Measurements from ENCODE around the gene SLC23A3.

The SLC23A3 gene

GRCh38 chr2:219177552-219178376 lies 7.9 kb upstream of the SLC23A3 start, which contains the start of gene RETREG2:
Gene RETREG2, plus strand, starts transcription at chr2:219178275. Its CDS starts 78 bp downstream, at chr2:219178353.
- Histone ChIP-seq H3K9ac (ENCODE audit: low read length) (peak within 1 kb of the TSS; percentile 91), H3K4me1 (ENCODE audit: control insufficient read depth, insufficient read depth, low read length) (peaks cover 14% of the 10 kb centered on the region), H3K4me3 (ENCODE audit: low read length) (peak within 1 kb of the TSS; percentile 97), H3K36me3 (ENCODE audit: control insufficient read depth, insufficient read depth, low read length) (peaks cover 37% of the 10 kb centered on the region), H3K27me3 (ENCODE audit: control insufficient read depth, insufficient read depth, low read length) (no peaks in the 10 kb centered on the region), H3K27ac (ENCODE audit: low read depth, low read length) (peak within 1 kb of the TSS; percentile 98)

- H3K27ac ChIP-seq (ENCODE audit: low read depth, low read length): peak within 1 kb of the TSS; percentile 98
- peaks cover 30% of the 10 kb centered on the region for H3K36me3 ChIP-seq (ENCODE audit: control insufficient read depth, insufficient read depth, low read length)
- H3K9ac ChIP-seq (ENCODE audit: low read length): peak within 1 kb of the TSS; percentile 91
- H3K4me1 ChIP-seq (ENCODE audit: control insufficient read depth, insufficient read depth, low read length): peaks cover 14% of the 10 kb centered on the region
- H3K4me3 ChIP-seq (ENCODE audit: low read length): peak within 1 kb of the TSS; percentile 85
- H3K27me3 ChIP-seq (ENCODE audit: control insufficient read depth, insufficient read depth, low read length): no peaks in the 10 kb centered on the region
These were observed 7.2 kb upstream of the SLC23A3 start, which contains the start of gene CNPPD1 for GRCh38 chr2:219176818-219177551. Gene CNPPD1, minus strand, starts transcription at chr2:219176925. Its CDS starts 97 bp downstream, at chr2:219176828.

- Histone ChIP-seq H3K27me3 (ENCODE audit: control insufficient read depth, insufficient read depth, low read length) (no peaks in the 10 kb centered on the region), H3K36me3 (ENCODE audit: control insufficient read depth, insufficient read depth, low read length) (peaks cover 24% of the 10 kb centered on the region), H3K4me3 (ENCODE audit: low read length) (peak overlapping the region; percentile 85), H3K4me1 (ENCODE audit: control insufficient read depth, insufficient read depth, low read length) (peaks cover 14% of the 10 kb centered on the region), H3K9ac (ENCODE audit: low read length) (peak overlapping the region; percentile 67), H3K27ac (ENCODE audit: low read depth, low read length) (peak overlapping the region; percentile 98)
These were observed 6.3 kb upstream of the SLC23A3 start for GRCh38 chr2:219175928-219176817.

- Histone ChIP-seq H3K27ac (ENCODE audit: low read depth, low read length) (no peak overlapping the region), H3K4me1 (ENCODE audit: control insufficient read depth, insufficient read depth, low read length) (peaks cover 17% of the 10 kb centered on the region), H3K9ac (ENCODE audit: low read length) (no peak overlapping the region), H3K4me3 (ENCODE audit: low read length) (peak overlapping the region; percentile 85), H3K27me3 (ENCODE audit: control insufficient read depth, insufficient read depth, low read length) (no peaks in the 10 kb centered on the region), H3K36me3 (ENCODE audit: control insufficient read depth, insufficient read depth, low read length) (peaks cover 17% of the 10 kb centered on the region)
These were observed 5.7 kb upstream of the SLC23A3 start for GRCh38 chr2:219175486-219175885.

GRCh38 chr2:219174801-219175200 lies 5.0 kb upstream of the SLC23A3 start:
- H3K27me3 ChIP-seq (ENCODE audit: control insufficient read depth, insufficient read depth, low read length): no peaks in the 10 kb centered on the region
- H3K27ac ChIP-seq (ENCODE audit: low read depth, low read length): no peak overlapping the region
- peaks cover 17% of the 10 kb centered on the region for H3K4me1 ChIP-seq (ENCODE audit: control insufficient read depth, insufficient read depth, low read length)
- no peak overlapping the region for H3K4me3 ChIP-seq (ENCODE audit: low read length)
- peaks cover 12% of the 10 kb centered on the region for H3K36me3 ChIP-seq (ENCODE audit: control insufficient read depth, insufficient read depth, low read length)
- H3K9ac ChIP-seq (ENCODE audit: low read length): no peak overlapping the region

DNA sequence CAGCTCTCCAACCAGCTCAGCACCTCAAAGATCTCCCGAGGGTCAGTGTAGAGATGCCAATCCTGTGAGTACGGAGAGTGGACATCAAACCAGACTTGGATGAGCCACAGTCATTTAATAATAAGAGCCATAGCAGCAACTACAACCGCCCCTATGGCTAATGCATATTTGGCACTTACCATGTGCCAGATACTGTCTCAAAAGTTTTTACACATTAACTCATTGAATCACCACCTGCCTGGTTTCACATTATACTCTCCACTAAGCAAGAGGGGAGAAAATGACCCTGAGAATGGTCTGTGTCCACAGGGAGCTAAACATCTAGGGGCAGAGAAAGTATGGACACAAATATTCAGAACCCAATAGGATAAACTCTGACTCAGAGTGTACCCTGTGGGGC lies 4.3 kb upstream of the SLC23A3 start:
- Histone ChIP-seq H3K9ac (ENCODE audit: low read length) (no peak overlapping the region), H3K4me1 (ENCODE audit: control insufficient read depth, insufficient read depth, low read length) (peaks cover 17% of the 10 kb centered on the region), H3K36me3 (ENCODE audit: control insufficient read depth, insufficient read depth, low read length) (peaks cover 12% of the 10 kb centered on the region), H3K4me3 (ENCODE audit: low read length) (no peak overlapping the region), H3K27me3 (ENCODE audit: control insufficient read depth, insufficient read depth, low read length) (no peaks in the 10 kb centered on the region), H3K27ac (ENCODE audit: low read depth, low read length) (no peak overlapping the region)

- H3K9ac ChIP-seq (ENCODE audit: low read length): no peak overlapping the region
- H3K27ac ChIP-seq (ENCODE audit: low read depth, low read length): no peak overlapping the region
These were observed 3.3 kb upstream of the SLC23A3 start for GRCh38 chr2:219173176-219173575.

DNA sequence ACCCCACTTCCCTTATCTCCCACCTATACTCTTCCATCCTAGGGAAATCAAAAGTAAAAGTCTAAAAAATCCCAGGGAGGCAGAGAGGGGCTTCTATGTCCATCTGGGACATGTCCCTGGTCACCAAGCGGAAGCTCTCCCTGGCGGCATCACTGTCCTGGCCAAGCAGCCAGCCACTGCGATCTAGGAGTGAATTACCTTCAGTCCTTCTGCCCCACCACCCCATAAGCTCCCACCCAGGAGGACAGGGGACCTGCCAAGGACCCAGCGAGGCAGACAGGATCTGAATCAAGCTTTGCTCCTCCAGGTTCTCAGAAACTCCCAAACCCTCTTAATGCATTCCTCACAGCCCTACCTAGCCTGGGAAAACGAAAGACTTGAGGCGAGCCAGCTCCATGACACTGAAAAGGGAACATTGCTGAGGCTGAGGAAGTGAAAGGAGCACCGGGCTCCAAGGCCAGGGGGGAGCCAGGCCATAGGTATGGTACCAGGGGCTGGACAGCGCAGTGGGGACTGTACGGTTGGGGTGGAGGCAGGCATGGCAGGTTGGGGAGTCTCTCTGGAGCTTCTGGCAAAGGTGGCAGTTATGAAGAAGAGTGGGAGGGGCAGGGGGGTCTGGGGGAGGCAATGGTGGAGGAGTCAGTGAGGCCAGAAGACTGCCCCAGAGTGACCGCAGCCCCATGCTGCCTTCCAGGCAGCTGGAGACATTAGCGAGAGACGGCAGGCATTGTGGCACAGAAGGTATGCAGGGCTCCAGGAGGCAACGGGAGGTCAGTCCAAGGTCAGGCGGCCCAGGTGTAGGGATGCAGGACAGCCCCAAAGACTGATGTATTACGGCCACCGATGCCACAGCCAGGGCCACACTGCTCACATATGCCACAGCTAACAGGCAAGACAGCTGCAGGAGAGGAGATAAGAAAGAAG lies 2.7 kb upstream of the SLC23A3 start:
- H3K4me3 ChIP-seq (ENCODE audit: low read length): no peak overlapping the region
- H3K4me1 ChIP-seq (ENCODE audit: control insufficient read depth, insufficient read depth, low read length): peaks cover 11% of the 10 kb centered on the region
- peaks cover 12% of the 10 kb centered on the region for H3K36me3 ChIP-seq (ENCODE audit: control insufficient read depth, insufficient read depth, low read length)
- H3K9ac ChIP-seq (ENCODE audit: low read length): no peak overlapping the region
- no peak overlapping the region for H3K27ac ChIP-seq (ENCODE audit: low read depth, low read length)
- H3K27me3 ChIP-seq (ENCODE audit: control insufficient read depth, insufficient read depth, low read length): no peaks in the 10 kb centered on the region

More at GRCh38 chr2:219173176-219173575, 3.3 kb upstream of the SLC23A3 start:
- Histone ChIP-seq H3K4me3 (ENCODE audit: low read length) (no peak overlapping the region), H3K27me3 (ENCODE audit: control insufficient read depth, insufficient read depth, low read length) (no peaks in the 10 kb centered on the region), H3K36me3 (ENCODE audit: control insufficient read depth, insufficient read depth, low read length) (peaks cover 12% of the 10 kb centered on the region), H3K4me1 (ENCODE audit: control insufficient read depth, insufficient read depth, low read length) (peaks cover 12% of the 10 kb centered on the region)

- Histone ChIP-seq H3K36me3 (ENCODE audit: control insufficient read depth, insufficient read depth, low read length) (peaks cover 12% of the 10 kb centered on the region), H3K27me3 (ENCODE audit: control insufficient read depth, insufficient read depth, low read length) (no peaks in the 10 kb centered on the region), H3K4me1 (ENCODE audit: control insufficient read depth, insufficient read depth, low read length) (peaks cover 7% of the 10 kb centered on the region), H3K9ac (ENCODE audit: low read length) (no peak overlapping the region), H3K4me3 (ENCODE audit: low read length) (no peak overlapping the region), H3K27ac (ENCODE audit: low read depth, low read length) (peak overlapping the region; percentile 60)
These were observed 1.4 kb upstream of the SLC23A3 start for GRCh38 chr2:219171231-219171651.

- Histone ChIP-seq H3K27me3 (ENCODE audit: control insufficient read depth, insufficient read depth, low read length) (no peaks in the 10 kb centered on the region), H3K36me3 (ENCODE audit: control insufficient read depth, insufficient read depth, low read length) (peaks cover 2% of the 10 kb centered on the region), H3K4me1 (ENCODE audit: control insufficient read depth, insufficient read depth, low read length) (peaks cover 3% of the 10 kb centered on the region), H3K27ac (ENCODE audit: low read depth, low read length) (no peak overlapping the region), H3K4me3 (ENCODE audit: low read length) (no peak overlapping the region), H3K9ac (ENCODE audit: low read length) (no peak overlapping the region)
These were observed 897 bp downstream of the SLC23A3 start for GRCh38 chr2:219168932-219169331.

- H3K36me3 ChIP-seq (ENCODE audit: control insufficient read depth, insufficient read depth, low read length): no peaks in the 10 kb centered on the region
- no peak overlapping the region for H3K9ac ChIP-seq (ENCODE audit: low read length)
- no peak overlapping the region for H3K27ac ChIP-seq (ENCODE audit: low read depth, low read length)
- H3K4me1 ChIP-seq (ENCODE audit: control insufficient read depth, insufficient read depth, low read length): peaks cover 3% of the 10 kb centered on the region
- H3K27me3 ChIP-seq (ENCODE audit: control insufficient read depth, insufficient read depth, low read length): no peaks in the 10 kb centered on the region
- no peak overlapping the region for H3K4me3 ChIP-seq (ENCODE audit: low read length)
These were observed 1.3 kb downstream of the SLC23A3 start for GRCh38 chr2:219168526-219168925.

All from rectal smooth muscle tissue (tissue), 1 donor.